Peyer's patch (tissue), 4 donors: ENCODE measurements around the gene CEP85L. TPM values are rescaled to one million over a fixed set of nuclear protein-coding genes. Genes with fewer than 3 reads are reported as not detected.

ENCODE experiments used
- DNase-seq, 3 donors: peaks; one replicate each; pipeline ENCODE4 v3.0.0-alpha.2; 2017 to 2019
- H3K27ac ChIP-seq, 4 donors: fragments of 200-600 bp; sonication (generic); one replicate each; pipeline ENCODE4 v1.5.1; 2016 to 2019
- H3K27me3 ChIP-seq, 2 donors: fragments of 200-600 bp; sonication (generic); one replicate each; pipeline ENCODE4 v1.5.1; 2019
- H3K36me3 ChIP-seq, 3 donors: fragments of 200-600 bp; sonication (generic); one replicate each; pipeline ENCODE4 v1.5.1; 2016 to 2019
- H3K4me1 ChIP-seq, 4 donors: fragments of 200-600 bp; sonication (generic); one replicate each; pipeline ENCODE4 v1.5.1; 2016 to 2019
- H3K4me3 ChIP-seq, 4 donors: fragments of 200-600 bp; sonication (generic); 1 replicate in 3 of 4; 2 replicates in 1 of 4; pipeline ENCODE4 v1.5.1; 2016 to 2019; ENCODE audit warnings: mild to moderate bottlenecking in 1 of 4
- H3K9me3 ChIP-seq, 4 donors: fragments of 200-600 bp; sonication (generic); one replicate each; pipeline ENCODE4 v1.5.1; 2016 to 2019; ENCODE audit warnings: mild to moderate bottlenecking in 1 of 4
- CTCF ChIP-seq, 6 experiments: fragments of 450-650 bp in 4 of 6; fragments of 200-600 bp in 2 of 6; sonication (generic) in 1 of 6; IDR thresholded peaks; one replicate each; pipeline ENCODE4 v1.5.1; 2017 to 2019; ENCODE audit warnings: antibody characterized with exemption in 6 of 6, mild to moderate bottlenecking in 3 of 6, moderate library complexity in 1 of 6
- POLR2A ChIP-seq, 2 donors: fragments of 450-650 bp; IDR thresholded peaks; one replicate each; pipeline ENCODE4 v1.5.1; 2017; ENCODE audit warnings: antibody characterized with exemption in 2 of 2, mild to moderate bottlenecking in 2 of 2, moderate library complexity in 2 of 2
- total RNA-seq, 4 donors: library from RNA; depleted of rRNA; stranded (reverse); fragments of >200 nt; gene quantifications; one replicate each; pipeline ENCODE4 v1.1.0, GENCODE V29; 2016

CEP85L gene
- total RNA-seq, 4 donors from 2014 or later: 3.2 to 22.3 (median 7.5) TPM

- H3K4me1 ChIP-seq: no peaks in the 10 kb centered on the region
- no peaks in the 10 kb centered on the region for H3K36me3 ChIP-seq
- H3K27ac ChIP-seq: no peak overlapping the region
- H3K9me3 ChIP-seq: no peaks in the 10 kb centered on the region
- H3K27me3 ChIP-seq: no peaks in the 10 kb centered on the region
- TF ChIP-seq CTCF (IDR thresholded peaks at IDR 0.05): no peak
- TF ChIP-seq POLR2A (IDR thresholded peaks at IDR 0.05): no peak
- H3K4me3 ChIP-seq: no peak overlapping the region
- no peak for DNase-seq
These were observed 34.5 kb upstream of the CEP85L start for GRCh38 chr6:118685823-118686449.

GRCh38 chr6:118683881-118684872 is 32.8 kb upstream of the CEP85L start:
- Histone ChIP-seq H3K4me1 (no peaks in the 10 kb centered on the region), H3K27me3 (no peaks in the 10 kb centered on the region), H3K4me3 (no peak overlapping the region), H3K36me3 (no peaks in the 10 kb centered on the region), H3K9me3 (no peaks in the 10 kb centered on the region), H3K27ac (no peak overlapping the region)
- TF ChIP-seq POLR2A (IDR thresholded peaks at IDR 0.05): no peak
- TF ChIP-seq CTCF (IDR thresholded peaks at IDR 0.05): no peak
- no peak for DNase-seq

DNA sequence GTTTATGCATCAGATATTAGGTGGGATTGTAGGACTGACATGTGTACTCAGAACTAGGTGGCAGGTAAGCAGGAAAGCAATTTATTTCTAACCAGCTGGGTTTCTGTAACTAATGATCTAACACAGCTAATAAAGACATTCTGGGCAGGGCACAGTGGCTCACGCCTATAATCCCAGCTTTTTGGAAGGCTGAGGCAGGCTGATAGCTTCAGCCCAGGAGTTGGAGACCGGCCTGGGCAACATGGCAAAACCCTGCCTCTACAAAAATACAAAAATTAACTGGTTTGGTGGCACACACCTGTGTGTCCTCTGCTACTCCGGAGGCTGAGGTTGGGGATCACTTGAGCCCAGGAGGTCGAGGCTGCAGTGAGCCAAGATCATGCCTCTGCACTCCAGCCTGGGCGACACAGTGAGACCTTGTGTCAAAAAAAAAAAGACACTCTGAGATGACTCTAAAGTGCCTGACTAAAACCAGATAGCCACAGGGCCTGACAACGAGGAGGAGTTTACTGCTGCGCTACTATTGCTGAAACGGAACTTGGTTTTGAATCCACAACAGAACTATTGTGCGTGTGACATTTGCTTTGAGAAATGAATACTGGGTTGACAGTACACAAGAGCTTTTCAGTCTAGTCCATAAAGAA is 29.2 kb upstream of the CEP85L start:
- Histone ChIP-seq H3K9me3 (no peaks in the 10 kb centered on the region), H3K4me1 (no peaks in the 10 kb centered on the region), H3K4me3 (no peak overlapping the region), H3K27ac (no peak overlapping the region), H3K36me3 (no peaks in the 10 kb centered on the region), H3K27me3 (no peaks in the 10 kb centered on the region)
- DNase-seq: no peak
- TF ChIP-seq POLR2A (IDR thresholded peaks at IDR 0.05): no peak
- TF ChIP-seq CTCF (IDR thresholded peaks at IDR 0.05): no peak

- no peak overlapping the region for H3K27ac ChIP-seq
- no peak for TF ChIP-seq POLR2A (IDR thresholded peaks at IDR 0.05)
- no peak for TF ChIP-seq CTCF (IDR thresholded peaks at IDR 0.05)
These were observed 28.0 kb upstream of the CEP85L start for GRCh38 chr6:118679327-118679901.

DNA sequence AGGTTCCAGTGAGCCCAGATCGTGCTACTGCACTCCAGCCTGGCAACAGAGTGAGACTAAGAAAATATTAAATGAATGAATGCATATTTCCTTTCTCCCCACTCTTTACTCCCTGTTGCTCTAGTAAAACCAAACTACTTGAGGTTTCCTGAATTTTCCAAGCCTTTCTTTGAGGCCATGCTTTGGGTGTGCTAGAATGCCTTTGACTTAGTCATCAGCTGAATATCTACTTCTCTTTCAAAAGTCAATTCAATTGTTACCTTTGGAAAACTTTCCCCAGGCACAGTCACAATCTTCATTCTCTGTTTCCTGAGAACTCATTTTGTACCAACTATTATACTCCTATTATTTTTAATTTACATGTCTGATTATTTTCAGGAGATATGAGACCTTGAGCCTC is 27.5 kb upstream of the CEP85L start:
- TF ChIP-seq CTCF (IDR thresholded peaks at IDR 0.05): no peak
- no peak for TF ChIP-seq POLR2A (IDR thresholded peaks at IDR 0.05)
- H3K27ac ChIP-seq: no peak overlapping the region

More at GRCh38 chr6:118679327-118679901, 28.0 kb upstream of the CEP85L start:
- DNase-seq: no peak
- Histone ChIP-seq H3K4me3 (no peak overlapping the region), H3K27me3 (no peaks in the 10 kb centered on the region), H3K36me3 (no peaks in the 10 kb centered on the region), H3K9me3 (no peaks in the 10 kb centered on the region), H3K4me1 (no peaks in the 10 kb centered on the region)

More for the DNA sequence above, 27.5 kb upstream of the CEP85L start:
- no peak for DNase-seq
- no peak overlapping the region for H3K4me3 ChIP-seq
- H3K27me3 ChIP-seq: no peaks in the 10 kb centered on the region
- no peaks in the 10 kb centered on the region for H3K36me3 ChIP-seq
- H3K4me1 ChIP-seq: no peaks in the 10 kb centered on the region
- H3K9me3 ChIP-seq: no peaks in the 10 kb centered on the region
